ENCODE data around the gene IP6K2.

IP6K2 gene

GRCh38 chr3:48652923-48653715 lies 63.9 kb downstream of the IP6K2 start:
- no peak for DNase-seq (ENCODE audit: extremely low spot score, insufficient read length, low read depth)
- FAIRE-seq: no peak

- no peak for FAIRE-seq
Observed at GRCh38 chr3:48651771-48652170, 65.2 kb downstream of the IP6K2 start.

GRCh38 chr3:48650723-48651122 lies 66.3 kb downstream of the IP6K2 start:
- DNase-seq (ENCODE audit: extremely low spot score, insufficient read length, low read depth) (no peak), FAIRE-seq (no peak)

More at GRCh38 chr3:48651771-48652170, 65.2 kb downstream of the IP6K2 start:
- no peak for DNase-seq (ENCODE audit: extremely low spot score, insufficient read length, low read depth)

- FAIRE-seq: no peak
Observed at GRCh38 chr3:48648188-48648850, 68.7 kb downstream of the IP6K2 start.

GRCh38 chr3:48647714-48648113 lies 69.3 kb downstream of the IP6K2 start:
- DNase-seq (ENCODE audit: extremely low spot score, insufficient read length, low read depth) (no peak), FAIRE-seq (no peak)

More at GRCh38 chr3:48648188-48648850, 68.7 kb downstream of the IP6K2 start:
- DNase-seq (ENCODE audit: extremely low spot score, insufficient read length, low read depth): no peak

- no peak for FAIRE-seq
- DNase-seq (ENCODE audit: extremely low spot score, insufficient read length, low read depth): no peak
Observed at GRCh38 chr3:48644898-48645760, 71.9 kb downstream of the IP6K2 start.

GRCh38 chr3:48642605-48643004 lies 74.4 kb downstream of the IP6K2 start:
- FAIRE-seq (no peak), DNase-seq (ENCODE audit: extremely low spot score, insufficient read length, low read depth) (no peak)

GRCh38 chr3:48641396-48641795 lies 75.6 kb downstream of the IP6K2 start:
- DNase-seq (ENCODE audit: extremely low spot score, insufficient read length, low read depth) (no peak), FAIRE-seq (no peak)

GRCh38 chr3:48639944-48640606 lies 76.9 kb downstream of the IP6K2 start:
- no peak for FAIRE-seq
- no peak for DNase-seq (ENCODE audit: extremely low spot score, insufficient read length, low read depth)

Measured in GM18507 (cell line).